IMR-90 (cell line): ENCODE data around the gene PIM1. TPM values are rescaled to one million over a fixed set of nuclear protein-coding genes. Genes with fewer than 3 reads are reported as not detected.

ENCODE experiments used
- ATAC-seq: fragments of 200-7000 bp; cut with Tn5 transposase; 2 replicates; pipeline ENCODE4 v1.9.1; 2020; ENCODE audit warnings: low read depth, mild to moderate bottlenecking, moderate library complexity
- BruUV-seq: library from RNA; stranded (reverse); fragments of 400-500 nt; replicated peaks from 2 replicates; lab custom pipeline; 2021; lab: Mats Ljungman, UMichigan
- CTCF ChIA-PET: fragments of 300-600 bp; formaldehyde crosslinking; extraction: SDS; loops from one replicate; lab custom pipeline; 2021; ENCODE audit warnings: antibody characterized with exemption; lab: Yijun Ruan, JAX
- POLR2A ChIA-PET: fragments of 300-600 bp; sonication (Branson Sonifier 250); formaldehyde crosslinking; loops from one replicate; lab custom pipeline; 2022; ENCODE audit warnings: antibody characterized with exemption; ENCODE audit not compliant: unreplicated experiment; lab: Charles Lee
- DNase-seq: peaks from one replicate; pipeline ENCODE4 v3.0.0; 2013
- H2AFZ ChIP-seq: replicated peaks from 2 replicates; pipeline ENCODE3; 2013; ENCODE audit warnings: low read length, mild to moderate bottlenecking; ENCODE audit not compliant: poor library complexity
- H2AK5ac ChIP-seq: 2 replicates; pipeline ENCODE4 v1.6.1; 2013; ENCODE audit warnings: low read depth, low read length, inconsistent platforms
- H2AK9ac ChIP-seq: replicated peaks from 2 replicates; pipeline ENCODE3; 2013; ENCODE audit warnings: mild to moderate bottlenecking, low read depth, low read length, moderate library complexity; ENCODE audit not compliant: poor library complexity
- H2BK120ac ChIP-seq: 2 replicates; pipeline ENCODE4 v1.6.1; 2013; ENCODE audit warnings: low read depth, low read length, inconsistent platforms
- H2BK15ac ChIP-seq: 3 replicates; pipeline ENCODE4 v1.6.1; 2013; ENCODE audit warnings: low read depth, low read length, inconsistent platforms
- H2BK20ac ChIP-seq: 2 replicates; pipeline ENCODE4 v1.6.1; 2013; ENCODE audit warnings: low read depth, mild to moderate bottlenecking, inconsistent platforms, low read length, moderate library complexity
- H2BK5ac ChIP-seq: 2 replicates; pipeline ENCODE4 v1.6.1; 2013; ENCODE audit warnings: mild to moderate bottlenecking, low read depth, low read length, inconsistent platforms; ENCODE audit not compliant: poor library complexity, severe bottlenecking
- H3K14ac ChIP-seq: replicated peaks from 2 replicates; pipeline ENCODE4 v1.6.1; 2013; ENCODE audit warnings: low read depth, low read length, inconsistent platforms
- H3K18ac ChIP-seq: 2 replicates; pipeline ENCODE4 v1.6.1; 2013; ENCODE audit warnings: low read depth, low read length, control low read depth
- H3K23ac ChIP-seq: 2 replicates; pipeline ENCODE4 v1.6.1; 2013; ENCODE audit warnings: low read depth, low read length, inconsistent platforms
- H3K27ac ChIP-seq: 2 replicates; pipeline ENCODE4 v1.5.1; 2013; ENCODE audit warnings: mild to moderate bottlenecking, control low read depth, low read length; ENCODE audit not compliant: insufficient read depth
- H3K27me3 ChIP-seq: 2 replicates; pipeline ENCODE4 v1.6.1; 2013; ENCODE audit warnings: low read length; ENCODE audit not compliant: control insufficient read depth, insufficient read depth
- H3K36me3 ChIP-seq: 2 replicates; pipeline ENCODE4 v1.6.1; 2013; ENCODE audit warnings: low read length, mixed read lengths; ENCODE audit not compliant: control insufficient read depth, insufficient read depth
- H3K4ac ChIP-seq: 2 replicates; pipeline ENCODE4 v1.6.1; 2013; ENCODE audit warnings: low read depth, low read length, inconsistent platforms
- H3K4me1 ChIP-seq: 2 replicates; pipeline ENCODE4 v1.6.1; 2013; ENCODE audit warnings: low read length, mixed read lengths; ENCODE audit not compliant: control insufficient read depth, insufficient read depth
- H3K4me2 ChIP-seq: 2 replicates; pipeline ENCODE4 v1.6.1; 2013; ENCODE audit warnings: low read depth, mild to moderate bottlenecking, control low read depth, low read length, moderate library complexity
- H3K4me3 ChIP-seq: 2 replicates; pipeline ENCODE4 v1.5.1; 2013; ENCODE audit warnings: low read depth, mild to moderate bottlenecking, control low read depth, low read length, moderate library complexity; ENCODE audit not compliant: insufficient read depth
- H3K56ac ChIP-seq: 2 replicates; pipeline ENCODE4 v1.6.1; 2013; ENCODE audit warnings: low read length, inconsistent platforms; ENCODE audit not compliant: insufficient read depth; ENCODE audit errors: extremely low read depth
- H3K79me1 ChIP-seq, 2 experiments: 2 replicates each; pipeline ENCODE4 v1.6.1; 2013; ENCODE audit warnings: low read length in 2 of 2, inconsistent platforms in 1 of 2, low read depth in 1 of 2
- H3K9ac ChIP-seq: 2 replicates; pipeline ENCODE4 v1.6.1; 2013; ENCODE audit warnings: low read depth, low read length, control low read depth
- H3K9me1 ChIP-seq: 2 replicates; pipeline ENCODE4 v1.6.1; 2013; ENCODE audit warnings: low read length, inconsistent platforms; ENCODE audit not compliant: insufficient read depth
- H3K9me3 ChIP-seq: 2 replicates; pipeline ENCODE4 v1.6.1; 2013; ENCODE audit warnings: low read length; ENCODE audit not compliant: control insufficient read depth, insufficient read depth
- H4K20me1 ChIP-seq: 2 replicates; pipeline ENCODE4 v1.6.1; 2013; ENCODE audit warnings: low read length, inconsistent platforms; ENCODE audit not compliant: insufficient read depth
- H4K5ac ChIP-seq: 2 replicates; pipeline ENCODE4 v1.6.1; 2013; ENCODE audit warnings: mild to moderate bottlenecking, low read depth, low read length, control low read depth
- H4K8ac ChIP-seq, 2 experiments: 2 replicates each; pipeline ENCODE4 v1.6.1; 2013; ENCODE audit warnings: low read depth in 2 of 2, low read length in 2 of 2, control low read depth in 1 of 2, inconsistent platforms in 1 of 2
- H4K91ac ChIP-seq: 2 replicates; pipeline ENCODE4 v1.6.1; 2013; ENCODE audit warnings: low read depth, low read length, inconsistent platforms; ENCODE audit not compliant: insufficient read depth
- BHLHE40 ChIP-seq: fragments of 150-350 bp; IDR thresholded peaks from 2 replicates; pipeline ENCODE4 v1.6.1; 2016; ENCODE audit warnings: mild to moderate bottlenecking, low read depth, low read length
- CEBPB ChIP-seq: IDR thresholded peaks from 2 replicates; pipeline ENCODE4 v1.6.1; 2012; ENCODE audit warnings: low read depth, low read length, improper control_type of control experiment
- CHD1 ChIP-seq: IDR thresholded peaks from 2 replicates; pipeline ENCODE4 v1.6.1; 2012; ENCODE audit warnings: low read depth, low read length, improper control_type of control experiment
- FOS ChIP-seq: fragments of 150-350 bp; IDR thresholded peaks from 2 replicates; pipeline ENCODE4 v1.6.1; 2016; ENCODE audit warnings: low read depth, low read length
- MAFK ChIP-seq: IDR thresholded peaks from 2 replicates; pipeline ENCODE4 v1.6.1; 2012; ENCODE audit warnings: low read depth, low read length, improper control_type of control experiment
- MAZ ChIP-seq: IDR thresholded peaks from 2 replicates; pipeline ENCODE4 v1.6.1; 2012; ENCODE audit warnings: low read depth, mild to moderate bottlenecking, low read length, improper control_type of control experiment, moderate library complexity, borderline replicate concordance
- MXI1 ChIP-seq: IDR thresholded peaks from 2 replicates; pipeline ENCODE4 v1.6.1; 2012; ENCODE audit warnings: low read depth, mild to moderate bottlenecking, low read length, moderate library complexity, borderline replicate concordance
- NFE2L2 ChIP-seq: fragments of 150-350 bp; IDR thresholded peaks from 2 replicates; pipeline ENCODE4 v1.6.1; 2016; ENCODE audit warnings: low read depth, mild to moderate bottlenecking, low read length
- POLR2A ChIP-seq: IDR thresholded peaks from 2 replicates; pipeline ENCODE4 v1.6.1; 2012; ENCODE audit warnings: mild to moderate bottlenecking, low read depth, low read length
- RAD21 ChIP-seq: IDR thresholded peaks from 2 replicates; pipeline ENCODE4 v1.6.1; 2012; ENCODE audit warnings: low read length, improper control_type of control experiment
- RCOR1 ChIP-seq: IDR thresholded peaks from 2 replicates; pipeline ENCODE4 v1.6.1; 2012; ENCODE audit warnings: mild to moderate bottlenecking, low read length, improper control_type of control experiment; ENCODE audit not compliant: insufficient replicate concordance
- RFX5 ChIP-seq: IDR thresholded peaks from 2 replicates; pipeline ENCODE4 v1.8.0; 2012; ENCODE audit warnings: low read depth, mild to moderate bottlenecking, low read length, moderate library complexity
- SMC3 ChIP-seq: fragments of 150-350 bp; IDR thresholded peaks from 2 replicates; pipeline ENCODE4 v1.6.1; 2016; ENCODE audit warnings: low read depth, mild to moderate bottlenecking, antibody characterized with exemption, low read length, moderate library complexity
- WGBS, 2 experiments: methylation state at CpG; one replicate each; pipeline versions ENCODE4 v1.1.5 to v1.1.7; 2013; ENCODE audit warnings: missing lambda C conversion rate in 2 of 2; ENCODE audit not compliant: insufficient read length in 1 of 2; ENCODE audit errors: extremely low coverage in 2 of 2; 5-methylcytosine and 5-hydroxymethylcytosine counted together
- dilution Hi-C: fragments of 300-500 bp; cut with HindIII; formaldehyde crosslinking; loops from one replicate; pipeline ENCODE4 v1.14.3; 2018; ENCODE audit warnings: low sequenced_read_pairs; ENCODE audit not compliant: unreplicated experiment
- in situ Hi-C: fragments of 300-500 bp; cut with MboI; formaldehyde crosslinking; loops from 3 replicates; pipeline ENCODE4 v1.14.3; 2019; ENCODE audit warnings: low sequenced_read_pairs, inconsistent platforms, mixed read lengths
- intact Hi-C: fragments of 100-400 bp; cut with micrococcal nuclease; formaldehyde crosslinking; loops from 2 replicates; pipeline ENCODE4 v1.10.0; 2022
- polyA plus RNA-seq, 3 experiments: library from polyadenylated mRNA; depleted of rRNA; stranded (reverse); fragments of >200 nt; gene quantifications; 2 replicates each; pipeline ENCODE4 v1.2.3, GENCODE V29; 2012; ENCODE audit warnings: low replicate concordance in 1 of 3
- total RNA-seq: library from RNA; depleted of rRNA; stranded (reverse); fragments of >200 nt; gene quantifications from 2 replicates; pipeline ENCODE4 v1.2.3, GENCODE V29; 2012
- TF ChIP-seq, protein P1 (sequence below): fragments of 150-350 bp; IDR thresholded peaks from 2 replicates; pipeline ENCODE4 v1.6.1; 2016; ENCODE audit warnings: low read depth, mild to moderate bottlenecking, low read length, moderate library complexity, borderline replicate concordance
- TF ChIP-seq, protein P2 (sequence below): fragments of 150-350 bp; IDR thresholded peaks from 2 replicates; pipeline ENCODE4 v1.6.1; 2017; ENCODE audit warnings: mild to moderate bottlenecking, antibody characterized with exemption, low read length, low read depth
- TF ChIP-seq, protein P3 (sequence below): conservative IDR thresholded peaks from 2 replicates; pipeline ENCODE4 v1.5.1; 2012; ENCODE audit warnings: mild to moderate bottlenecking, low read depth, low read length, improper control_type of control experiment

The PIM1 gene
- total and polyA plus RNA-seq, 2 of the 4 experiments (the other 2 are of a cell fraction), result 7.2 to 18.5 TPM

DNA sequence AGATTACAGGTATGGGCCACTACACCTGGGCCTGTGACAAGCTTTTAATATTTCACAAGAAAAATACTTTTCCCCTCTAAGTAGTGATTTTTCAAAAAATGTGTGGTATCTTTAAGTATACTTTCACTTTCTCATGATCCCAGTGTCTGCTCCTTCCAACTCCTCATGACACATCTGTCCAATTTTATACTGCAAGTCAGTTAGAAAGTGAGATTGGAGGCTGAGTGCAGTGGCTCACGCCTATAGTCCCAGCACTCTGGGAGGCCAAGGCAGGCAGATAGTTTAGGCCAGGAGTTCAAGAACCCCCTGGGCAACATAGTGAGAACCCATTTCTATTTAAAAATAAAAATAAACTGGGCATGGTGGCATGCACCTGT, 20.2 kb downstream of the PIM1 start:
- POLR2A ChIA-PET, result interaction anchor here (0.6 kb wide), 1 partner anchor 15 kb away, joined by 3 read pairs; no protein-coding TSS in a partner anchor
- Histone ChIP-seq H2BK120ac (no peak overlapping the region), H3K56ac (no peak overlapping the region), H3K79me1 (no peaks in the 10 kb centered on the region), H2BK20ac (no peak overlapping the region), H2BK15ac (no peak overlapping the region), H4K5ac (no peak overlapping the region), H2AFZ (peak overlapping the region; percentile 18), H3K36me3 (no peaks in the 10 kb centered on the region), H2AK5ac (no peak overlapping the region), H3K18ac (no peak overlapping the region), H4K91ac (no peak overlapping the region), H3K14ac (no peak overlapping the region), H4K8ac (no peak overlapping the region), H4K20me1 (no peaks in the 10 kb centered on the region), H3K27me3 (no peaks in the 10 kb centered on the region), H3K9me1 (no peaks in the 10 kb centered on the region), H3K23ac (no peak overlapping the region), H3K4me2 (no peak overlapping the region), H3K9ac (no peak overlapping the region), H3K4me3 (no peak overlapping the region), H3K4ac (no peak overlapping the region), H2BK5ac (no peak overlapping the region), H2AK9ac (no peak overlapping the region), H3K4me1 (peaks cover 2% of the 10 kb centered on the region; the same call in 1 of the 2 replicates), H3K27ac (no peak overlapping the region), H3K9me3 (no peaks in the 10 kb centered on the region)
- peak; percentile 76 for ATAC-seq
- intact Hi-C loops (no loop called here), dilution Hi-C loops (no loop called here), in situ Hi-C loops (no loop called here)
- peak; percentile 44 for DNase-seq
- CTCF ChIA-PET, result no interaction called here
- BruUV-seq, result no TSS peak
- TF ChIP-seq BHLHE40, result no peak
- TF ChIP-seq RAD21, result no peak
- TF ChIP-seq, protein P1, sequence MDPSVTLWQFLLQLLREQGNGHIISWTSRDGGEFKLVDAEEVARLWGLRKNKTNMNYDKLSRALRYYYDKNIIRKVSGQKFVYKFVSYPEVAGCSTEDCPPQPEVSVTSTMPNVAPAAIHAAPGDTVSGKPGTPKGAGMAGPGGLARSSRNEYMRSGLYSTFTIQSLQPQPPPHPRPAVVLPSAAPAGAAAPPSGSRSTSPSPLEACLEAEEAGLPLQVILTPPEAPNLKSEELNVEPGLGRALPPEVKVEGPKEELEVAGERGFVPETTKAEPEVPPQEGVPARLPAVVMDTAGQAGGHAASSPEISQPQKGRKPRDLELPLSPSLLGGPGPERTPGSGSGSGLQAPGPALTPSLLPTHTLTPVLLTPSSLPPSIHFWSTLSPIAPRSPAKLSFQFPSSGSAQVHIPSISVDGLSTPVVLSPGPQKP, result no peak
- no peak for TF ChIP-seq RCOR1
- no peak for TF ChIP-seq CEBPB
- TF ChIP-seq, protein P2, sequence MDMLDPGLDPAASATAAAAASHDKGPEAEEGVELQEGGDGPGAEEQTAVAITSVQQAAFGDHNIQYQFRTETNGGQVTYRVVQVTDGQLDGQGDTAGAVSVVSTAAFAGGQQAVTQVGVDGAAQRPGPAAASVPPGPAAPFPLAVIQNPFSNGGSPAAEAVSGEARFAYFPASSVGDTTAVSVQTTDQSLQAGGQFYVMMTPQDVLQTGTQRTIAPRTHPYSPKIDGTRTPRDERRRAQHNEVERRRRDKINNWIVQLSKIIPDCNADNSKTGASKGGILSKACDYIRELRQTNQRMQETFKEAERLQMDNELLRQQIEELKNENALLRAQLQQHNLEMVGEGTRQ, result no peak
- no peak for TF ChIP-seq RFX5
- TF ChIP-seq FOS, result no peak
- TF ChIP-seq MXI1, result no peak
- no peak for TF ChIP-seq MAZ
- no peak for TF ChIP-seq CHD1
- TF ChIP-seq, protein P3, sequence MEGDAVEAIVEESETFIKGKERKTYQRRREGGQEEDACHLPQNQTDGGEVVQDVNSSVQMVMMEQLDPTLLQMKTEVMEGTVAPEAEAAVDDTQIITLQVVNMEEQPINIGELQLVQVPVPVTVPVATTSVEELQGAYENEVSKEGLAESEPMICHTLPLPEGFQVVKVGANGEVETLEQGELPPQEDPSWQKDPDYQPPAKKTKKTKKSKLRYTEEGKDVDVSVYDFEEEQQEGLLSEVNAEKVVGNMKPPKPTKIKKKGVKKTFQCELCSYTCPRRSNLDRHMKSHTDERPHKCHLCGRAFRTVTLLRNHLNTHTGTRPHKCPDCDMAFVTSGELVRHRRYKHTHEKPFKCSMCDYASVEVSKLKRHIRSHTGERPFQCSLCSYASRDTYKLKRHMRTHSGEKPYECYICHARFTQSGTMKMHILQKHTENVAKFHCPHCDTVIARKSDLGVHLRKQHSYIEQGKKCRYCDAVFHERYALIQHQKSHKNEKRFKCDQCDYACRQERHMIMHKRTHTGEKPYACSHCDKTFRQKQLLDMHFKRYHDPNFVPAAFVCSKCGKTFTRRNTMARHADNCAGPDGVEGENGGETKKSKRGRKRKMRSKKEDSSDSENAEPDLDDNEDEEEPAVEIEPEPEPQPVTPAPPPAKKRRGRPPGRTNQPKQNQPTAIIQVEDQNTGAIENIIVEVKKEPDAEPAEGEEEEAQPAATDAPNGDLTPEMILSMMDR, result no peak
- no peak for TF ChIP-seq NFE2L2
- TF ChIP-seq POLR2A, result no peak
- no peak for TF ChIP-seq SMC3
- TF ChIP-seq MAFK, result no peak
- no CpG with 5 or more reads among the region's 1 CpG for WGBS, 2 experiments
